ENCODE data around the gene SFMBT2.

DNA sequence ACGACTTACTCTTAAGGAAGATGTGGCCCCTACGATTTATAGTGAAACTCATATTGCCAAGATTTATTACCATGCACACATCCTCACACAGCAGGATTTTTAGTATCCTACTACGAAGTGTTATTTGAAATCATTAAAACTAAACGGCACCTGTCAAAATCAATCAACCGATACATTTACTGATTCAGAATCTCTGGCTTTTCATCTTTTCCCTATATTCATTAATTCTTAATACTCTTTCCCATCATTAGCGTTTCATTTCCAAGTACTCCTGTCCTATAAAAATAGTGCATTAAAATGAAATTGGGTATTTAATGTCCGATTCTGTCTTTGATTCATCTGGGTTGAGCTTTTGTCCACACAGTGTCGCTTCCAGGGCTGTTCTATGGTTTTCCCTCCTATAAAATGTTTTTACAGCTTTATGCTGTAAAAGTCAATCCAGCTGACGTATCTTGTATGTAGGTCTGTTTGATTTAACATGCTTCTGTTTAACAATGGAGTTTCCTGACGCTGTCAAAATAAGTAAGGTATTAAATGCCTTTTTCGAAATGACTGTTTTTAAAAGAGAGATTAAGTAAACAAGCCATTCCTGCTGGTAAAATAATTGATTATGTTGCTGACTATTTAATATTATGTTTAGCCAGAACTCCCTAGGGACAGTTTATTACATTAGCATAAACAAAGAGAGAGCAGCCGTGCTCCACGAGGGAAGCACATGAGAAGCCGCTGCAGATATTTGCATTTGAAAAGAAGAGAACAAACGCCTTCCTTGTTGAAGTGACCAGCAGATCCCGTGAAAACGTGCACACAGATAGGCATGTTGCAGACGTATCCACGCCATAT is 22.3 kb upstream of the SFMBT2 start:
- no peak for TF ChIP-seq POLR2AphosphoS5 (IDR thresholded peaks at IDR 0.05)
- TF ChIP-seq, protein P1, sequence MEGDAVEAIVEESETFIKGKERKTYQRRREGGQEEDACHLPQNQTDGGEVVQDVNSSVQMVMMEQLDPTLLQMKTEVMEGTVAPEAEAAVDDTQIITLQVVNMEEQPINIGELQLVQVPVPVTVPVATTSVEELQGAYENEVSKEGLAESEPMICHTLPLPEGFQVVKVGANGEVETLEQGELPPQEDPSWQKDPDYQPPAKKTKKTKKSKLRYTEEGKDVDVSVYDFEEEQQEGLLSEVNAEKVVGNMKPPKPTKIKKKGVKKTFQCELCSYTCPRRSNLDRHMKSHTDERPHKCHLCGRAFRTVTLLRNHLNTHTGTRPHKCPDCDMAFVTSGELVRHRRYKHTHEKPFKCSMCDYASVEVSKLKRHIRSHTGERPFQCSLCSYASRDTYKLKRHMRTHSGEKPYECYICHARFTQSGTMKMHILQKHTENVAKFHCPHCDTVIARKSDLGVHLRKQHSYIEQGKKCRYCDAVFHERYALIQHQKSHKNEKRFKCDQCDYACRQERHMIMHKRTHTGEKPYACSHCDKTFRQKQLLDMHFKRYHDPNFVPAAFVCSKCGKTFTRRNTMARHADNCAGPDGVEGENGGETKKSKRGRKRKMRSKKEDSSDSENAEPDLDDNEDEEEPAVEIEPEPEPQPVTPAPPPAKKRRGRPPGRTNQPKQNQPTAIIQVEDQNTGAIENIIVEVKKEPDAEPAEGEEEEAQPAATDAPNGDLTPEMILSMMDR (IDR thresholded peaks at IDR 0.05), result no peak

All from suprapubic skin (tissue), 3 donors.